ENCODE results near the gene PARVG.

GRCh38 chr22:44153710-44154109, 27.0 kb upstream of the PARVG start:
- no peak for TF ChIP-seq POLR2AphosphoS5 (IDR thresholded peaks at IDR 0.05; ENCODE audit: low read depth, low read length)
- TF ChIP-seq, protein P1, sequence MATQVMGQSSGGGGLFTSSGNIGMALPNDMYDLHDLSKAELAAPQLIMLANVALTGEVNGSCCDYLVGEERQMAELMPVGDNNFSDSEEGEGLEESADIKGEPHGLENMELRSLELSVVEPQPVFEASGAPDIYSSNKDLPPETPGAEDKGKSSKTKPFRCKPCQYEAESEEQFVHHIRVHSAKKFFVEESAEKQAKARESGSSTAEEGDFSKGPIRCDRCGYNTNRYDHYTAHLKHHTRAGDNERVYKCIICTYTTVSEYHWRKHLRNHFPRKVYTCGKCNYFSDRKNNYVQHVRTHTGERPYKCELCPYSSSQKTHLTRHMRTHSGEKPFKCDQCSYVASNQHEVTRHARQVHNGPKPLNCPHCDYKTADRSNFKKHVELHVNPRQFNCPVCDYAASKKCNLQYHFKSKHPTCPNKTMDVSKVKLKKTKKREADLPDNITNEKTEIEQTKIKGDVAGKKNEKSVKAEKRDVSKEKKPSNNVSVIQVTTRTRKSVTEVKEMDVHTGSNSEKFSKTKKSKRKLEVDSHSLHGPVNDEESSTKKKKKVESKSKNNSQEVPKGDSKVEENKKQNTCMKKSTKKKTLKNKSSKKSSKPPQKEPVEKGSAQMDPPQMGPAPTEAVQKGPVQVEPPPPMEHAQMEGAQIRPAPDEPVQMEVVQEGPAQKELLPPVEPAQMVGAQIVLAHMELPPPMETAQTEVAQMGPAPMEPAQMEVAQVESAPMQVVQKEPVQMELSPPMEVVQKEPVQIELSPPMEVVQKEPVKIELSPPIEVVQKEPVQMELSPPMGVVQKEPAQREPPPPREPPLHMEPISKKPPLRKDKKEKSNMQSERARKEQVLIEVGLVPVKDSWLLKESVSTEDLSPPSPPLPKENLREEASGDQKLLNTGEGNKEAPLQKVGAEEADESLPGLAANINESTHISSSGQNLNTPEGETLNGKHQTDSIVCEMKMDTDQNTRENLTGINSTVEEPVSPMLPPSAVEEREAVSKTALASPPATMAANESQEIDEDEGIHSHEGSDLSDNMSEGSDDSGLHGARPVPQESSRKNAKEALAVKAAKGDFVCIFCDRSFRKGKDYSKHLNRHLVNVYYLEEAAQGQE (IDR thresholded peaks at IDR 0.05; ENCODE audit: insufficient read depth in 1 of 2, low read depth in 2 of 2, low read length in 2 of 2), result no peak
- no peak for TF ChIP-seq SIN3A (IDR thresholded peaks at IDR 0.05; ENCODE audit: borderline replicate concordance, insufficient read depth, low read length)

Measured in PFSK-1 (cell line).